ENCODE results near the gene GLTP.
"Not testable (repeated sequence)": the region's sequence is repeated elsewhere in the genome, so short reads cannot be mapped to it uniquely, and the experiment has no call there.

Gene GLTP

GRCh38 chr12:109880043-109880931 lies at the start of gene GLTP:
Gene GLTP (minus strand): TSS chr12:109880541. CDS start chr12:109880374, 167 bp downstream.
- peak; percentile 91 for DNase-seq (ENCODE audit: low read depth)
- TF ChIP-seq POLR2A (IDR thresholded peaks at IDR 0.05; ENCODE audit: extremely low read depth, insufficient read length) (no peak), CTCF (IDR thresholded peaks at IDR 0.05; ENCODE audit: low read depth, low read length) (peak; percentile 31)
- peak within 1 kb of the TSS; percentile 81 for H3K4me3 ChIP-seq (ENCODE audit: low read depth, low read length)

- H3K4me3 ChIP-seq (ENCODE audit: low read depth, low read length); DNase-seq (ENCODE audit: low read depth): not testable (repeated sequence)
Observed at GRCh38 chr12:109929326-109929725, 49.0 kb upstream of the GLTP start.

GRCh38 chr12:109928058-109928656 lies 47.8 kb upstream of the GLTP start:
- DNase-seq (ENCODE audit: low read depth): no peak
- no peak overlapping the region for H3K4me3 ChIP-seq (ENCODE audit: low read depth, low read length)
- TF ChIP-seq MAX (IDR thresholded peaks at IDR 0.05; ENCODE audit: low read depth, low read length) (no peak), CTCF (IDR thresholded peaks at IDR 0.05; ENCODE audit: low read depth, low read length) (no peak), POLR2A (IDR thresholded peaks at IDR 0.05; ENCODE audit: extremely low read depth, insufficient read length) (no peak), MYC (IDR thresholded peaks at IDR 0.05; ENCODE audit: low read depth, low read length) (no peak)

- DNase-seq (ENCODE audit: low read depth): peak; percentile 50
- peak; percentile 81 for TF ChIP-seq CTCF (IDR thresholded peaks at IDR 0.05; ENCODE audit: low read depth, low read length)
- no peak for TF ChIP-seq MYC (IDR thresholded peaks at IDR 0.05; ENCODE audit: low read depth, low read length)
- no peak overlapping the region for H3K4me3 ChIP-seq (ENCODE audit: low read depth, low read length)
Observed at GRCh38 chr12:109927622-109928021, 47.3 kb upstream of the GLTP start.

- H3K4me3 ChIP-seq (ENCODE audit: low read depth, low read length): no peak overlapping the region
- no peak for TF ChIP-seq CTCF (IDR thresholded peaks at IDR 0.05; ENCODE audit: low read depth, low read length)
- no peak for TF ChIP-seq MAX (IDR thresholded peaks at IDR 0.05; ENCODE audit: low read depth, low read length)
- no peak for TF ChIP-seq POLR2A (IDR thresholded peaks at IDR 0.05; ENCODE audit: extremely low read depth, insufficient read length)
- TF ChIP-seq MYC (IDR thresholded peaks at IDR 0.05; ENCODE audit: low read depth, low read length): no peak
- peak; percentile 35 for DNase-seq (ENCODE audit: low read depth)
Observed at GRCh38 chr12:109926488-109927210, 46.3 kb upstream of the GLTP start.

GRCh38 chr12:109926016-109926415 lies 45.7 kb upstream of the GLTP start:
- no peak for TF ChIP-seq CTCF (IDR thresholded peaks at IDR 0.05; ENCODE audit: low read depth, low read length)
- TF ChIP-seq POLR2A (IDR thresholded peaks at IDR 0.05; ENCODE audit: extremely low read depth, insufficient read length): no peak
- TF ChIP-seq MAX (IDR thresholded peaks at IDR 0.05; ENCODE audit: low read depth, low read length): no peak
- TF ChIP-seq MYC (IDR thresholded peaks at IDR 0.05; ENCODE audit: low read depth, low read length): no peak
- DNase-seq (ENCODE audit: low read depth): no peak
- H3K4me3 ChIP-seq (ENCODE audit: low read depth, low read length): no peak overlapping the region

Measured in NB4 (cell line).